ENCODE data around the gene SYT2.

DNA sequence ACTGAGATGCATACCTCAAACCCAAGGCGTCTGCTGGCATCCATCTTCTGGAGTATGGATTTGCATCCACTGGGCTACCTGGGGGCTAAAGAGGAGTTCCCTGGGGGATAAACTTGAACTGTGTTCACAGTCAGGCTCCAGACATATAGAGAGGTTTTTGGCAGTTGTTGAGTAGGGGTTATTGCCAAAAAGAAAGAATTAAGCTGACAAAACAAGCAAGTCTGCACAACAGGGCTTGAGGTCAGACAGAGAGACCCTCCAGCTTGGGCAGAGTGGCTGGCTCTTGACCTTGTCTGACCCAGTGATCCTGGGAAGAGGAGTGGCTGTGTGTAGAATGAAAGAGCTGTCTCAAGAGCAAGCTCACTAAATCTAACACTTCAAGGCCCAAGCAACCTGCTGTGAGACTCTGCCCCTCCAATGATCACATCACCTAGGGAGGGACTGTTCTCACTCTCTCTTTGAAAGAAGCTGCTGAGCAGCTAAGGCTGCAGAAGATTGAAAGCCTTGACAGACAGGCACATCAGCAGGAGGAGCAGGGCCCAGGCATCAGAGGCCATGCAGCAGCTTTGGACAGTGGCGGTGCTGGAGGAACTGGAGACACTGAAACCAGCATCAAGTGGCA is 61.5 kb downstream of the SYT2 start:
- TF ChIP-seq, protein P1, sequence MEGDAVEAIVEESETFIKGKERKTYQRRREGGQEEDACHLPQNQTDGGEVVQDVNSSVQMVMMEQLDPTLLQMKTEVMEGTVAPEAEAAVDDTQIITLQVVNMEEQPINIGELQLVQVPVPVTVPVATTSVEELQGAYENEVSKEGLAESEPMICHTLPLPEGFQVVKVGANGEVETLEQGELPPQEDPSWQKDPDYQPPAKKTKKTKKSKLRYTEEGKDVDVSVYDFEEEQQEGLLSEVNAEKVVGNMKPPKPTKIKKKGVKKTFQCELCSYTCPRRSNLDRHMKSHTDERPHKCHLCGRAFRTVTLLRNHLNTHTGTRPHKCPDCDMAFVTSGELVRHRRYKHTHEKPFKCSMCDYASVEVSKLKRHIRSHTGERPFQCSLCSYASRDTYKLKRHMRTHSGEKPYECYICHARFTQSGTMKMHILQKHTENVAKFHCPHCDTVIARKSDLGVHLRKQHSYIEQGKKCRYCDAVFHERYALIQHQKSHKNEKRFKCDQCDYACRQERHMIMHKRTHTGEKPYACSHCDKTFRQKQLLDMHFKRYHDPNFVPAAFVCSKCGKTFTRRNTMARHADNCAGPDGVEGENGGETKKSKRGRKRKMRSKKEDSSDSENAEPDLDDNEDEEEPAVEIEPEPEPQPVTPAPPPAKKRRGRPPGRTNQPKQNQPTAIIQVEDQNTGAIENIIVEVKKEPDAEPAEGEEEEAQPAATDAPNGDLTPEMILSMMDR (conservative IDR thresholded peaks at IDR 0.05; ENCODE audit: low read depth, low read length): no peak
- TF ChIP-seq EZH2 (IDR thresholded peaks at IDR 0.05; ENCODE audit: borderline replicate concordance, low read depth, low read length, poor library complexity, severe bottlenecking): no peak

Data from A673 (cell line).